NT2/D1 (cell line): Measurements from ENCODE around the gene TMEM238.
A peak's percentile ranks its signal among the peaks of the same experiment; 100 is the strongest.

Experiments
- DNase-seq: peaks from one replicate; pipeline ENCODE4 v3.0.0-alpha.2; 2011; ENCODE audit warnings: low read depth, low spot score
- H3K27me3 ChIP-seq: 2 replicates; pipeline ENCODE4 v1.6.0; 2011; ENCODE audit warnings: mild to moderate bottlenecking; ENCODE audit not compliant: insufficient read length, insufficient read depth
- H3K36me3 ChIP-seq: 2 replicates; pipeline ENCODE4 v1.6.1; 2011; ENCODE audit warnings: mild to moderate bottlenecking, low read length, mixed read lengths; ENCODE audit not compliant: insufficient read depth, insufficient read length
- H3K4me1 ChIP-seq: 2 replicates; pipeline ENCODE4 v1.5.1; 2011; ENCODE audit not compliant: insufficient read depth, insufficient read length
- H3K4me3 ChIP-seq: 2 replicates; pipeline ENCODE4 v1.5.1; 2011; ENCODE audit warnings: low read depth; ENCODE audit not compliant: insufficient read length
- H3K9ac ChIP-seq: 2 replicates; pipeline ENCODE4 v1.6.0; 2011; ENCODE audit warnings: low read depth; ENCODE audit not compliant: insufficient read length
- H3K9me3 ChIP-seq: 2 replicates; pipeline ENCODE4 v1.5.1; 2011; ENCODE audit warnings: mild to moderate bottlenecking, low read length; ENCODE audit not compliant: insufficient read depth
- SUZ12 ChIP-seq: IDR thresholded peaks from 2 replicates; pipeline ENCODE4 v1.6.1; 2011; ENCODE audit not compliant: insufficient read length, insufficient read depth; ENCODE audit errors: extremely low read depth
- YY1 ChIP-seq: IDR thresholded peaks from 2 replicates; pipeline ENCODE4 v1.6.1; 2011; ENCODE audit not compliant: insufficient read length, insufficient read depth
- ZNF274 ChIP-seq: IDR thresholded peaks from 2 replicates; pipeline ENCODE4 v1.6.1; 2011; ENCODE audit warnings: mild to moderate bottlenecking, low read depth, low read length

TMEM238 gene

GRCh38 chr19:55373306-55373992 lies 10.6 kb downstream of the TMEM238 start:
- H3K4me1 ChIP-seq, result peaks cover 24% of the 10 kb centered on the region
- H3K9me3 ChIP-seq, result no peaks in the 10 kb centered on the region
- TF ChIP-seq ZNF274 (no peak), YY1 (no peak), SUZ12 (no peak)
- H3K27me3 ChIP-seq, result peaks cover 23% of the 10 kb centered on the region
- no peak for DNase-seq
- peaks cover under 1% of the 10 kb centered on the region for H3K36me3 ChIP-seq
- no peak overlapping the region for H3K4me3 ChIP-seq
- H3K9ac ChIP-seq, result peak overlapping the region; percentile 3

GRCh38 chr19:55372316-55373081 lies 11.6 kb downstream of the TMEM238 start:
- peaks cover 22% of the 10 kb centered on the region for H3K4me1 ChIP-seq
- peaks cover 23% of the 10 kb centered on the region for H3K27me3 ChIP-seq
- H3K36me3 ChIP-seq, result peaks cover 8% of the 10 kb centered on the region
- H3K4me3 ChIP-seq, result no peak overlapping the region
- no peak for DNase-seq
- no peaks in the 10 kb centered on the region for H3K9me3 ChIP-seq
- no peak for TF ChIP-seq ZNF274
- TF ChIP-seq YY1, result no peak
- no peak for TF ChIP-seq SUZ12
- H3K9ac ChIP-seq, result peak overlapping the region; percentile 42

GRCh38 chr19:55370305-55370988 lies 13.6 kb downstream of the TMEM238 start, which contains the start of gene IL11:
Gene IL11, minus strand, starts transcription at chr19:55370463. Its CDS starts 153 bp downstream, at chr19:55370310.
- H3K4me3 ChIP-seq, result peak within 1 kb of the TSS; percentile 42
- peaks cover 21% of the 10 kb centered on the region for H3K36me3 ChIP-seq
- peaks cover 17% of the 10 kb centered on the region for H3K4me1 ChIP-seq
- DNase-seq, result no peak
- peaks cover 23% of the 10 kb centered on the region for H3K27me3 ChIP-seq
- TF ChIP-seq YY1 (no peak), ZNF274 (no peak), SUZ12 (no peak)
- no peaks in the 10 kb centered on the region for H3K9me3 ChIP-seq
- H3K9ac ChIP-seq, result peak within 1 kb of the TSS; percentile 77

GRCh38 chr19:55369653-55370304 lies 14.3 kb downstream of the TMEM238 start:
- no peaks in the 10 kb centered on the region for H3K9me3 ChIP-seq
- H3K27me3 ChIP-seq, result peaks cover 23% of the 10 kb centered on the region
- peaks cover 24% of the 10 kb centered on the region for H3K36me3 ChIP-seq
- peak overlapping the region; percentile 42 for H3K4me3 ChIP-seq
- peak; percentile 49 for DNase-seq
- TF ChIP-seq YY1 (no peak), SUZ12 (no peak), ZNF274 (no peak)
- peaks cover 15% of the 10 kb centered on the region for H3K4me1 ChIP-seq
- H3K9ac ChIP-seq, result peak overlapping the region; percentile 61

- peak overlapping the region; percentile 39 for H3K4me3 ChIP-seq
Observed at GRCh38 chr19:55368701-55369563, 15.2 kb downstream of the TMEM238 start.

GRCh38 chr19:55368106-55368505 lies 16.0 kb downstream of the TMEM238 start:
- Histone ChIP-seq H3K9ac (no peak overlapping the region), H3K4me1 (peaks cover 17% of the 10 kb centered on the region), H3K27me3 (peaks cover 23% of the 10 kb centered on the region), H3K36me3 (peaks cover 24% of the 10 kb centered on the region), H3K4me3 (no peak overlapping the region), H3K9me3 (no peaks in the 10 kb centered on the region)
- TF ChIP-seq YY1, result no peak
- no peak for TF ChIP-seq SUZ12
- TF ChIP-seq ZNF274, result no peak
- no peak for DNase-seq

More at GRCh38 chr19:55368701-55369563, 15.2 kb downstream of the TMEM238 start:
- no peak for DNase-seq
- H3K4me1 ChIP-seq, result peaks cover 15% of the 10 kb centered on the region
- TF ChIP-seq SUZ12, result no peak
- TF ChIP-seq YY1, result no peak
- no peak for TF ChIP-seq ZNF274
- H3K9ac ChIP-seq, result peak overlapping the region; percentile 77
- H3K36me3 ChIP-seq, result peaks cover 24% of the 10 kb centered on the region
- H3K27me3 ChIP-seq, result peaks cover 23% of the 10 kb centered on the region
- H3K9me3 ChIP-seq, result no peaks in the 10 kb centered on the region
